Activated T-cell treated with anti-CD3 and anti-CD28 coated beads for 24 hours (primary cell): ENCODE measurements around the gene PTPN6.

ENCODE experiments used
- DNase-seq: peaks from one replicate; pipeline ENCODE4 v3.0.0-alpha.2; 2020; ENCODE audit warnings: low read depth

Gene PTPN6

DNA sequence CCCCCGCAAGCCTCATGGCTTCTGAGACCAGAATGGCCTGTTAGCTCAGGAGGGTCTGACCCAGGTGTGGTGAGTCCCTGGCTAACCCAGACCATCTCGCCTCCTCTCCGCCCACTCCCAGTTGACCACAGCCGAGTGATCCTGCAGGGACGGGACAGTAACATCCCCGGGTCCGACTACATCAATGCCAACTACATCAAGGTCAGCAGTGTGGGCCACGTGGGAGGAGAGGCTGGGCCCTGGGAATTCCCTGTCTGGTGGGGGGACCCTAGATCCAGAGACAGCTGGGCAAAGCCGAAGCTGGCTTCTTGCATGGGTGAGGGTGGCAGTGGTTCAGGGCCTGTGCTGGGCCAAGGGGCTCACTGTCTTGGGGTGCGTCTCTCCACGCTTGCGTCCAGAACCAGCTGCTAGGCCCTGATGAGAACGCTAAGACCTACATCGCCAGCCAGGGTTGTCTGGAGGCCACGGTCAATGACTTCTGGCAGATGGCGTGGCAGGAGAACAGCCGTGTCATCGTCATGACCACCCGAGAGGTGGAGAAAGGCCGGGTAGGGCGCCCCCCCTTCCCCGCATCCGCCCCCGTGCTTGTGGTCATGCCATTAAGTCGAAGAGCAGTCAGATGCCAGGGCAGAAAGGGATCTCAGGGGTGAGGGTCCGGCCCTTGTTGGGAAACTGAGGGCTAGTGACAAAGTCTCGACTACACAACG lies 5.0 kb downstream of the PTPN6 start:
- DNase-seq = no peak

DNA sequence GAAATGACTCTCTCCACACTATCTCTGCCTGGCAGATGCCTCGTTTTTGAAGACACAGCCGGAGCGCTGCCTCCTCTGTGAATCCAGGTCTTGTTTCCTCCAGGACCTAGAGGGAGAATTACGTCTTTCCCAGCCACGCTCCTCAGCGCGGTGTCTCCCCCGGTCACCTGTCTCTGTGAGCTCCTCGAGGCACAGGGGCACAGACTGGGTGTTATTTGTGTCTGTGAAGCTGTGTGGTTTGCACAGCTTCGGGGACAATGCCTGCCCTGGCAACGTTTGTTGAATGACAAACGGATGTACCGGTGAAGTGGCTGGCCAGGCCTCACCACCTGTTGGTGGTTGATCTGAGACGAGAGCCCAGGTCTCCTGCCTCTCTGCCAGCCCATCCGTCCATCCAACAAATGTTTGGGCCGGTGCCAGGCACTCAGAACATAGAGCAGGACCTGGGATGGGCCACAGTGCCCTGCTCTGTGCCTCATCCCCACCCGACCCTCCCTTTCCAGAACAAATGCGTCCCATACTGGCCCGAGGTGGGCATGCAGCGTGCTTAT lies 6.1 kb downstream of the PTPN6 start:
- no peak for DNase-seq

DNA sequence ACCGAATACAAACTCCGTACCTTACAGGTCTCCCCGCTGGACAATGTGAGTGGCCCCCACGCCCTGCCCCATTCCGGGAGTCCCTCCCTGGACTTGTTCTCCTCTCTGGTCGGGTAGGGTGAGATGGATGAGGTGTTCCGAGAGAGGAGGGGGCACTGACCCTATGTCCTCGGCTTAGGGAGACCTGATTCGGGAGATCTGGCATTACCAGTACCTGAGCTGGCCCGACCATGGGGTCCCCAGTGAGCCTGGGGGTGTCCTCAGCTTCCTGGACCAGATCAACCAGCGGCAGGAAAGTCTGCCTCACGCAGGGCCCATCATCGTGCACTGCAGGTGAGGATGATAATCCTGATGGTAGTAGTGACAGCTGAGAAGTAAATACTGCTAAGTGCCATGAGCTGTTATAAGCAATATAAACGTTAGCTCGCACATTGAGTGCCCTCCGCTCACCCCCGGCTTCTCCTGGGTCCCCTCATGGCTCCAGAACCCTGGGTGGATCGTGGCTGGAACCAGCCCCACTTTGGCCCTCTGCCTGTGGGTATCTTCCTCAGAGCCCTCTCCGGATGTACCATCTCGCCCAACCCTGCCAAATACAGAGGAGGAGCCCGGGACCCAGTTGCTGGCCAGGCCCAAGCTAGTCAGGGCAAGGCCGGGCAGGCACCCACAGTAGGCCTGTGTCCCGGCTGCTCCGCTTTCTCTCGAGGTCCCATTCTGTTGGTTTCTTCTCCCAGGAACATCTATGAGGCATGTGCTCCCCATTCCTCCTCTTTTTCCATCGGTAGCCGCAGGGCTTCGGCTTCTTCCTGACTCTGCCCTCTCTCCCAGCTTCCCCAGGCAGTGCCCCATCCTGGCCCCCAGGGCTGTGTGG lies 6.8 kb downstream of the PTPN6 start:
- DNase-seq = no peak

DNA sequence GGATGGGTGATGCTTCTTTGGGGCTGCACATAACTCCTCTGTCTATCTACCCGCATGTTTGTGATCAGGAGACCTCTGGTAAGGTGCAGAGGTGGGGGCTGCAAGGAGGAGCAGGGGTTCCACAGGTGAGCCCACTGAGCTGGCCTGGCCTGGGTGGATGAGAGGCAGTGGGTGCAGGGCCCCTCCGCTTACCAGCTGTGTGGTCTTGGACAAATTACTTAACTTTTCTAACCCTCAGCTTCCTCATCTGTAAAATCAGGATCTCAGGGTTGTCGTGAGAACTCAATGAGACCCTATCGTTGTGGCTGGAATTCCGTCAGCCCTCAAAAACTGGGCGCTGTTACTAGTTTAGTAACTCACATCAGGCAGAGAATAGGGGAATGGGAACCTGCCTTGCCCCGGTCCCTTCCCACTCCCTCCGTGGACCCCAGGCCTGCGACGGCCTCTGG lies 7.5 kb downstream of the PTPN6 start:
- no peak for DNase-seq

DNA sequence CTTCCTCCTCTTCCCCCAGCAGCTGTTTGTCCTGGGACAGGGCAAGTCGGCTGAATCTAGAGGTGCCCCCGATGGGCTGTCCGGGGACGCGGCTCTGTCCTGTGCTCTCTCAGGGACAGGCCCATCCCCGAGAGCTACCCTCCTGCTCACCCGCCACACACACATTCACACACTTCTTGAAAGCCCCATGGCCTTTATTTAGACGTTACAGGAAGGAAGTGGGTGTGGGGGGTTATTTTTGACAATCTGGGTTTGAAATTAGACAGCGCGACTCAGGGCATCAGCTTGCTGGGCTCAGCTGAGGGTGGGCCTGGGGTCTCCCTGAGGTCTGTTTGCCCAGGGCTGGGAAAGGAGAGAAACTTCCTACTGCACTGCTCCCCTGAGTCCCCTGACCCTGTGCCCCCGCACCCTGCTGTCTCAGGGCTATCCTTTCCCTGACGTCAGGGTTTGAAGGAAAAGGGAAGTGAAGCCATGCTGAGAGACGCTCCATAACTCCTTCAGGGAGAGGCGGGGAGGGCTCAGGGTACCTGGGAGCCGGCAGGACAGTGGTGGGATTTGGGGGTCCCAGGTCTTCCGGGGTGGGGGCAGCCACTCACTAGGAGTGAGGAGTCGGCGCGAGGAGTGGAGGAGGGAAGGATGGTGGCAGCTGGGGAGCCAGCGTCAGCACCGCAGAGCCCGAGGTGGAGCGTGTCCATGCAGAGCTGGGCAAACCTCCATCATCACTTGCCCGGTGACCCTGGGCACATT lies 8.1 kb downstream of the PTPN6 start:
- no peak for DNase-seq

DNA sequence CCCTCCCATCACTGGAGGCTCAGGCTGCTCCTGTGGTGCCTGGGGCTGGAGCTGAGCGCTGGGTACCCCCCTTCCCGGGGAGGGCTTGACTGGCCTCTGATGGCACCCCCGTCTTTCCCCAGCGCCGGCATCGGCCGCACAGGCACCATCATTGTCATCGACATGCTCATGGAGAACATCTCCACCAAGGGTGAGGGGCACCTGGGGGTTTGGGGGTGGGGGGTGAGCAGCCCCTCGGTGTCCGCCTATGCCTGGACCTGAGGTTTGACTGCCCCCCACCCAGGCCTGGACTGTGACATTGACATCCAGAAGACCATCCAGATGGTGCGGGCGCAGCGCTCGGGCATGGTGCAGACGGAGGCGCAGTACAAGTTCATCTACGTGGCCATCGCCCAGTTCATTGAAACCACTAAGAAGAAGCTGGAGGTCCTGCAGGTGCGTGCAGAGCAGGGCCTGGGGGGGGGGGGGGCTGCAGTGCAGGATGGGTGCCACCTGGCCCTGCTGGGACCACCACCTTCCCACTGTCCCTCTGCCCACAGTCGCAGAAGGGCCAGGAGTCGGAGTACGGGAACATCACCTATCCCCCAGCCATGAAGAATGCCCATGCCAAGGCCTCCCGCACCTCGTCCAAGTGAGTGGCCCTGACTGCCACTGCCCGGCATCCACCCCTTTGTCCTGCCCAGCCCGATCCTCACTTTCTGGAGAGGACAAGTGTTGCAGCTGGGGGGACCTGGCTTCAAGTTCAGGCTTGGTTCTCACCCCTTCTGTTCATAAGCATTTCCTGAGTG lies 8.8 kb downstream of the PTPN6 start:
- no peak for DNase-seq

DNA sequence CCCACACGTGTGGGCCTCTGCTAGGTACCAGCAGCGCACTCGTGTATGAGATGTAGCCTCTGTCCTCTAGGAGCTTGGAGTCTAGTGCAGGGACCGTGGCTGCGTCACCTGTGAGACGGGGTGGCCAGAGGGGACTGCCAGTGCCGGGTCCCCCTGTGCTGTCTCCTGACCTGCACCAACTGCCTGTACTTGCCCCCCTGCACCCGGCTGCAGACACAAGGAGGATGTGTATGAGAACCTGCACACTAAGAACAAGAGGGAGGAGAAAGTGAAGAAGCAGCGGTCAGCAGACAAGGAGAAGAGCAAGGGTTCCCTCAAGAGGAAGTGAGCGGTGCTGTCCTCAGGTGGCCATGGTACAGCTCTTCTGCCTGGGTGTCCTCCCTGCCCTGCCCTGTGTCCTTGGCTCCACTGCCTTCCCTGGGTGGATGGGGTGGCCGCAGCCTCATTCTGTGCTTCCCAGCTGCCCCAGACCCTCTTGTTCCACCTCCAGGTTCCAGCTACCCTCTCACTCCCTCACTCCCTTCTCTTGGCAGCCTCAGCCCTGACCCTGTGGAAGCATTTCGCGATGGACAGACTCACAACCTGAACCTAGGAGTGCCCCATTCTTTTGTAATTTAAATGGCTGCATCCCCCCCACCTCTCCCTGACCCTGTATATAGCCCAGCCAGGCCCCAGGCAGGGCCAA lies 9.6 kb downstream of the PTPN6 start:
- DNase-seq = no peak

DNA sequence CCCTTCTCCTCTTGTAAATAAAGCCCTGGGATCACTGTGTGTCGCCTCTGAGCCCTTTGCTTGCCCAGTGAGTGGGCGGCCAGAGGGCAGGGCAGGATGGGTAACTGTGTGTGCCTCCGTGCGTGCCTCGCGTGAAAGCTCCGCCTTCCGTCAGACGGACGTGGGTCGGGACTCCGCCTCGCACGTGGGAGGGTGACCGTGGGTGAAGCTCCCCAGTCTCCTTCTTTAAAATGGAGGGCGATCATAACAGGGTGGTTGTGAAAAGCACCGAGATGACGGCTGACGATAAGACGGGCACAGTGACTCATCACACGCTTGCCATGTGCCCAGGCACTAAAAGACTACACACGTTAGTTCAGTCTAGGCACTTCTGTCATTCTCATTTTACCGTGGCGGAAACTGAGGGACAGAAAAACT lies 10.1 kb downstream of the PTPN6 start:
- DNase-seq = peak; percentile 91

DNA sequence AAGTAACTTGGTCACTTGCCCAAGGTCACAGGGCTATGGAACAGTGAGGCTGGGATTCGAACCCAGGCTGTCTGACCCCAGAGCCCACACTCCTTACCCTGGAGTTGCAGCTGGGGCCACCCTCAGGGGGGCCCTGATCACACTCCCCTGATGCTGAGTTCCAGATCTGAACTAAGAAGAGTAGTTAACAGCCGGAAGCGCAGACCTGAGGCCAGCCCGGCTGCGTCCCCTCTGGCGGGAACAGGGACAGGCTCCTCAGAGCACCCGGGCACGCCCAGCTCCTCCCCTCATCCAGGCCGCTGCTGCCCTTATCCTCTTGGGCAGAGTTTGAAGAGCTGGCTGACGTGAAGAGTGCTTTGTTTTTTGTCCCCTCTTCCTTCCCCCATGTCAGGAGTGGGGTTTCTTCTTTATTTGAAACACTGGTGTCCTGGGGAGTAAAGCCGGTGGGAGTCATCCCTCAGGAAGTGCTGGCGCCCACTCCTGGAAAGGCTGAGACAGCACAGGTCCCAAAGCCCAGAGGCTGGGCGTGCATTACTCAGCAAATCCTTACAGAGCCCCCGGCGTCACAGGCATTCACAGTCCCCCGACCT lies 10.6 kb downstream of the PTPN6 start:
- no peak for DNase-seq

DNA sequence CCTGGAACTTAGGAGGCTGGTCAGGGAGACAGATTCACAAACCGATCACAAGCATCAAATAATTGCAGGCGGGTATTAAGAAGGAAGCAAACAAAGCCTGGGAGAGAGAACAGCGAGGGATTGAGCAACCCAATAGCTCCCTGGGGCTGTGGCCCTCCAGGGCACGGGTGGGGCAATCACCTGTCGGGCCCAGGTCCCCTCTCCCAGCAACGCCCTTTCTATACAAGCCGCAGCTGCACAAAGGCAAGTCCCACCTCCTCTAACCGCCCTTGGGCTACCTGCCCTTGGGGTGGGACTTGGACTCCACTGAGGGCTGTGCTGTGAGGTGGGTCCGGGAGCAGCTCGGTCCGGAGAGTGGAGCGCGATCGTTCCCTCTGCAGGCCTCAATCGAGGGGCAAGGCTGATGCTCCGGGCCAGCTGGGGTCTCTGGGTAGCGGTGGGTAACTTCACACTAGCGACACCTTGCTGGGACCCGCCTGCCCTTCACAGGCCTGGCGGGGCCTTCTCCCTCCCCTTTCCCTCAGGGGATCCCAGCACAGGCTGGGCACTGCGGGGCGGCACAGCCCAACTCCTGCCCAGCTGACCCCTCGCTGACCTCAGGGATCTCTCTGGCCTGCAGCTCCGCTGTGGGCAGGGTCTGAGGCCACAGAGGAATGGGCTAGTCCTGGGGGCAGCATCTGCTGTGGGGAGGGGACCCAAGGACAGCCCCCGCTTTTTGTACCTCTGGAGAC lies 11.3 kb downstream of the PTPN6 start:
- no peak for DNase-seq

DNA sequence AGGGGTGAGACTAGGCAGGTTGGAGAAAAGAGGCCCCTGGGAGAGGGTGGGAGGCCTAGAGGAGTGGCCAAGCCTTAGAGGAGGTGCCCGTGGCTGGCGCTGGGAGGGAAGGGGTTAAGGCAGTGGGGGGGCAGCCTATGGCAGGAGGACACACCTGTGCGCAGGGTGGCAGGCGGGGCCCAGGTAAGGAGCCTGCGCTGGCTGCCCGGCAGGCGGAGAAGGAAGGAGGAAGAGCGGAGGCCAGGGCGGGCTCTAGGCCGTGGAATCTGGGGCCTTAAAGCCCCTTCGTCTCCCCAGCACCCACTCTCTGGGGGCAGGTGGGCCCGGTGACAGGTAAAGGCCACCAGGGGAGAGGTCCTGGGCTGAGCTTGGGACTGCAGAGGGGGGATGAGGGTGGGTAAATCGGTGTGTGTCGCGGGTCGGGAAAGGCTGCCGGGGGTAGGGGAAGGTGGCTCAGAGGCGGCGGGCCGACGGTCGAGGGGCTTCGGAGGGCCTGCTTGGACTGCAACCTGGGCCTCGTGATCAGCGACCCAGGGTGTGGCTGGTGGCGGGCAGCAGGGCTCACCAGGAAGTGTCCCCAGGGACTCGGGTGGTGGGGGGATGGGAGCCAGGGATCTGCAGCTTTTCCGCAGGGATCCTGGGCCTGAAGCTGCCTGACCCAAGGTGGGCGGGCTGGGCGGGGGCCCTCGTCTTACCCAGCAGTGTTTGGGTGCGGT lies 12.0 kb downstream of the PTPN6 start:
- DNase-seq = no peak

DNA sequence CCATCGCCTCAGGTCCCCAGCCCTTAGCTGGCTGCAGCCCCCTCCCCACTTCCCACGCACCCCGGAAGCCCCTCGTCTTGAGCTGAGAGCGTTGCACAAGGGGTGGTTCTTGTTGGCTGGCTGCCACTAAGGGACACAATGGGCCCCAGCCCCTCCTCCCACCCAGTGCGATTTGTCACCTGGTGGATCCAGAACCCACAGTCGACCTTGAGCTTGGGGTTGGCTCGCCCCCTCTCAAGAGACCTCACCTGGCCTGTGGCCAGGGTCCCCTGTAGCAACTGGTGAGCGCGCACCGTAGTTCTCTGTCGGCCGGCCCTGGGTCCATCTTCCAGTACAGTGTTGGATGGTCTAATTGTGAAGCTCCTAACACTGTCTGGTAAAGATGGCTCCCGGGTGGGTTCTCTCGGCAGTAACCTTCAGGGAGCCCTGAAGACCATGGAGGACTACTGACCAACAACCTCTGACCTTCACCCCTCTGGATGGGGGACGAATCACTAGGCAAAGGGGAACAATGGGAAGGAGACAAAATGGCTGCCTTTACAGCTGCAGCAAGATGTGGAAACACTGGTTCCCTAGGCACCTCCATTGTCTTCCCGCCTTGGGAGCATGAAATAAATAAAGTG lies 12.7 kb downstream of the PTPN6 start:
- no peak for DNase-seq

DNA sequence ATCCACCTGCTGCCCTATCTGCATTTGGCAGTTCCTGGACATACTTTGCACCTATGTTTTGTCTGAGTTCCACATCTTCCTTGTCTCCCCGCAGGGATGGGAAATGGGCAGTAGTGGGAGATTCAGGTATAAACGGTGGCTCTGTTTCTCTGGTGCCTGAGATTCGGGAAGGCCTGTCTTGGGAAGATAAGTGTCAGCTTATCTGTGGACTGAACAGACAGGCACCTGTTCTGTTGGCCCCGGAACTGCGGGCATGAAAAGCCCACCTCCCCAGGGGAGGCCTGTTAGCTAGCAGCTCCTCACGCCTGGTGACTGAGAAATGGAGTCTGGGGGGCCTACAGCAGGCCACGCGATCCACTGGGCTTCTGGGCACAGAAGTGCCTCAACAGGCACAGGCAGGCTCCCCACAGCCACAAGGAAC lies 13.5 kb downstream of the PTPN6 start:
- no peak for DNase-seq

DNA sequence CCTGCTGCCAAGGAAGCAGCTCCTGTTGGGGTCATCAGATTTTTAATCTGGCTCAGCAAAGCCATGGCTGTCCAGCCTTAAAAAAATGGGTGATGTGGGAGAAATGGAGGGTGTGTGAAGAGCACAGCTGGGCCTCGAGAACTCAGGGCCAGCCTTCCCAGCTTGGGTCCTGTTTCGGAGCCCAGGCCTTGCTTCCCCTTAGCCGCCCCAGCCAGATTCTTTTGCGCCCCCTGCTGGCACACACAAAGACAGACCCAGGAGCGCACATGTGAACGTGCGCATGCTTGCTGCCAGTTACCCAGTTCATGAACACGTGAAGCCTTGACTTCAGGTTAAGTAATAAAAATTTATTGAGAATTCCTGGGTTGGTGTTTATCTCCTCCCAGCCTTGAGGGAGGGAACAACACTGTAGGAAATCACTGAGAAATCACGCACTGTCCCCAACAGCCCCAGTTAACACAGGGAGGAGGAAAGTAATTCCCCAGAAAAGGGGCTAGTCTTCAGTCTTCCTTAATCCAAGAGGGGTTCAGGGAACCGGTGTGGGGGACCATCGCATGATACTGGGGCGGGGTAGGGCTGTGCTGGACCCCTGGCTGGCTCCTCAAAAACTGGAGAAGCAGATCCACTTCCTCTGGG lies 14.0 kb downstream of the PTPN6 start:
- DNase-seq = peak; percentile 86

DNA sequence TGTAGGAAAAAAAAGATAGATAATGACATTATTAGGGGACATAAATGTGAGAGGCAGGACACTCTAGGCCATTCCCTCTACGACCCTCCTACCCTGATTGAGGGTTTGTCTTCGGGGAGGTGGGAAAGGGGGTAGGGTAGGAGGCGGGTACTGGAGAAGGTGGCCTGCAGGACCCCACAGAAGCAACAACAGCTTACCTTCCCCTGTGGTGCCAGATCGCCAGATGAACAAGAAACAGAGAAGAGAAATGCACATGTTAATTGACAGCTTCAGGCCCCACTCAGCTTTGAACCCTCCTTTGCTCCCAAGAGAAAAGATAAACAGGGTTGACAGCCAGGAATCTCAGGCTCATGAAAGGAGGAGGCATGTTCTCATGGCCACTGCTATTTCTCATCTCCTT lies 14.6 kb downstream of the PTPN6 start:
- no peak for DNase-seq

DNA sequence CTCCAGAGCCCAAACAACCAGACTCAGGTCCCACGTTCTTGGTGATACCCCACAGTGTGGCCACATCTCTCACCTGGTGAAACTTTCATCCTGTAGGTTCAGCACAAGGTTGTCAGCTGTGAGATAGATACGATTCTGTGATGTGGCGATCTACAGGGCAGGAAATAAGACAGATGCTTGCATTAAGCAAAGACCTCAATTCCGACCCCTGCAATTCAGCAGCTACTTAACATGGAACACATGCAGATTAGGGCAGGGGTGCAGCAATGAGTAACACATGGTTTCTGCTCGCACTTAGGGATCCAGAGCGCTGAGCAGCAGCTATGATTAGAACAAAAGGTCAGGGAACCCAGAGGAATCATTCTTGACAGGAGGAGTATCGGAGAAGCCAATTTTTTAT lies 15.2 kb downstream of the PTPN6 start:
- no peak for DNase-seq

DNA sequence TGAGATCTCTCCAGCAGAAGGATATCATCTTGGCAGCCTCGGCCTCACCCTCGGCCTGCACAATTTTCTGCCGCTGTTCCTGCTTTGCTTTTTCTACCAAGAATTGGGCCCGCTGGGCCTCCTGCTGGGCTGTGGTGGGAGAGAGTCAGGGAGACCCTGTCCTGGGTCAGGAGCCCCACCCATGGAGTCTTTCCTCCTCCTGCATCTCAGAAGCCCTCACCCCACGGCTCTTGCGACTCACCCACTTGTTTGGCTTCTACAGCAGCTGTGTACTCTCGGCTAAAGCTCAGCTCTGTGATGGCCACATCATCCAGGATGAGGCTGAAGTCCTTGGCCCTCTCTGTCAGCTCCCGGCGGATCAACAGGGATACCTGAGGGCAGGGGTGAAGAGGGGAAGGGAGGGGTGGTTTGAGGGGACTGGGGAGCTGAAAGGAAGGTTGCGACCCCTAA lies 16.5 kb downstream of the PTPN6 start:
- DNase-seq = no peak

DNA sequence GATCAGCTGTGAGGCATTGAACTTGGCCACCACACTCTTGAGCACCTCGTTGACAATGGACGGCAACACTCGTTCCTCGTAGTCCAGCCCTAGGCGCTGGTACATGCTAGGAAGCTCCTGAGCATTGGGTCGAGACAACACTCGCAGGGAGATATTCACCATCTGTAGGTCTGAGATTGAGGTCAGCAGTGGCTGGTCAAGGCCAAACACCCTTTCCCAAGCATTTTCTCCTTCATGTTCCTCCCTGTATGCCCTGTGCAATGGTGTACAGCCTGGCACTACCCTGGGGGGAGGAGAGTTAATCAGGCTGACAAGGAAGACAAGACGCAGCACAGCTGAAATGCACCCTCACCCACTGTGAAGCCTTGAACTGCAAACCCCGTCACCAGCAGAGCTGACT lies 17.3 kb downstream of the PTPN6 start:
- DNase-seq = no peak
